ENCODE data around the gene BRCA1.

The BRCA1 gene

GRCh38 chr17:43042025-43042628 is 83.0 kb downstream of the BRCA1 start:
- Histone ChIP-seq H3K9me2 (replicated peaks; ENCODE audit: insufficient read depth, low read length) (no peaks in the 10 kb centered on the region), H3K27ac (ENCODE audit: low read length) (no peak overlapping the region), H2AFZ (ENCODE audit: low read length) (no peak overlapping the region), H3K9ac (ENCODE audit: low read length) (no peak overlapping the region), H3K4me1 (ENCODE audit: low read length) (peaks cover 12% of the 10 kb centered on the region), H3K4me3 (ENCODE audit: low read length) (no peak overlapping the region), H3K36me3 (replicated peaks; ENCODE audit: insufficient read depth, low read length) (no peaks in the 10 kb centered on the region), H3K9me3 (replicated peaks; ENCODE audit: insufficient read depth, low read length) (no peaks in the 10 kb centered on the region), H3K79me2 (ENCODE audit: low read length) (no peaks in the 10 kb centered on the region), H4K20me1 (ENCODE audit: insufficient read depth, low read length) (no peaks in the 10 kb centered on the region), H3K4me2 (ENCODE audit: low read depth, low read length) (no peak overlapping the region), H3K27me3 (replicated peaks; ENCODE audit: insufficient read depth, low read length) (no peaks in the 10 kb centered on the region), H3F3A (ENCODE audit: insufficient read depth, low read length) (peaks cover 4% of the 10 kb centered on the region; the same call in 1 of the 2 replicates)
- no peak for DNase-seq
- TF ChIP-seq EZH2 (optimal IDR thresholded peaks at IDR 0.05; ENCODE audit: low read depth, low read length) (no peak), EZH2phosphoT487 (IDR thresholded peaks at IDR 0.05; ENCODE audit: low read length) (no peak)

GRCh38 chr17:43040655-43041054 is 84.5 kb downstream of the BRCA1 start:
- Histone ChIP-seq H3K4me3 (ENCODE audit: low read length) (no peak overlapping the region), H3K79me2 (ENCODE audit: low read length) (no peaks in the 10 kb centered on the region), H2AFZ (ENCODE audit: low read length) (no peak overlapping the region), H3K4me2 (ENCODE audit: low read depth, low read length) (no peak overlapping the region), H3K27me3 (replicated peaks; ENCODE audit: insufficient read depth, low read length) (no peaks in the 10 kb centered on the region), H3K9me2 (replicated peaks; ENCODE audit: insufficient read depth, low read length) (no peaks in the 10 kb centered on the region), H3K4me1 (ENCODE audit: low read length) (peaks cover 12% of the 10 kb centered on the region), H4K20me1 (ENCODE audit: insufficient read depth, low read length) (no peaks in the 10 kb centered on the region), H3K36me3 (replicated peaks; ENCODE audit: insufficient read depth, low read length) (no peaks in the 10 kb centered on the region), H3F3A (ENCODE audit: insufficient read depth, low read length) (peaks cover 4% of the 10 kb centered on the region; the same call in 1 of the 2 replicates), H3K27ac (ENCODE audit: low read length) (no peak overlapping the region), H3K9ac (ENCODE audit: low read length) (no peak overlapping the region), H3K9me3 (replicated peaks; ENCODE audit: insufficient read depth, low read length) (no peaks in the 10 kb centered on the region)
- DNase-seq: no peak
- TF ChIP-seq EZH2 (optimal IDR thresholded peaks at IDR 0.05; ENCODE audit: low read depth, low read length): no peak
- TF ChIP-seq CTCF (IDR thresholded peaks at IDR 0.05; ENCODE audit: low read length): no peak
- no peak for TF ChIP-seq EZH2phosphoT487 (IDR thresholded peaks at IDR 0.05; ENCODE audit: low read length)

GRCh38 chr17:43039646-43040045 is 85.5 kb downstream of the BRCA1 start:
- Histone ChIP-seq H3K4me2 (ENCODE audit: low read depth, low read length) (no peak overlapping the region), H3K9me2 (replicated peaks; ENCODE audit: insufficient read depth, low read length) (no peaks in the 10 kb centered on the region), H3K27ac (ENCODE audit: low read length) (no peak overlapping the region), H4K20me1 (ENCODE audit: insufficient read depth, low read length) (no peaks in the 10 kb centered on the region), H3K79me2 (ENCODE audit: low read length) (no peaks in the 10 kb centered on the region), H2AFZ (ENCODE audit: low read length) (no peak overlapping the region), H3K27me3 (replicated peaks; ENCODE audit: insufficient read depth, low read length) (no peaks in the 10 kb centered on the region), H3K4me1 (ENCODE audit: low read length) (peaks cover 12% of the 10 kb centered on the region), H3K36me3 (replicated peaks; ENCODE audit: insufficient read depth, low read length) (no peaks in the 10 kb centered on the region), H3F3A (ENCODE audit: insufficient read depth, low read length) (peaks cover 4% of the 10 kb centered on the region; the same call in 1 of the 2 replicates), H3K4me3 (ENCODE audit: low read length) (no peak overlapping the region), H3K9ac (ENCODE audit: low read length) (no peak overlapping the region), H3K9me3 (replicated peaks; ENCODE audit: insufficient read depth, low read length) (no peaks in the 10 kb centered on the region)
- TF ChIP-seq EZH2phosphoT487 (IDR thresholded peaks at IDR 0.05; ENCODE audit: low read length) (no peak), CTCF (IDR thresholded peaks at IDR 0.05; ENCODE audit: low read length) (no peak), EZH2 (optimal IDR thresholded peaks at IDR 0.05; ENCODE audit: low read depth, low read length) (no peak)
- DNase-seq: no peak

DNA sequence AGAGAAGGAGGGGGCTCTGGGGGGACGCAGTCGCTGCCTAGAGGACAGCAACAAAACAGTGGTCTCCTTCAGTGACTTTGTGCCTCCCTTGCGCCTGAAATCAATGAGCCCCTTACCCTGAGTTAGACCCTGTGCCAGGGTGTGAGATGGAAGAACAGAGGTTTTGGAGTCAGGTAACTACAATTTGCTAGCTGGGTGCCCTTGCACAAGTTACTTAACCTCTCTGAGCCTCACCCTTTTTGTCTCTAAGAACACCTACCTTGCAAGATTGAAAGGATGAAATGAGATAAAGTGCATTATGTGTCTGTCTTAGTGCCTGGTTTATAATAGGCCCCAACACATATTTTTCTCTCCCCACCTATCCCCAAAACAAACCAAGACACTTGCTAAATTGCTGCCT is 90.3 kb downstream of the BRCA1 start:
- H2AFZ ChIP-seq (ENCODE audit: low read length): no peak overlapping the region
- no peaks in the 10 kb centered on the region for H3K9me3 ChIP-seq (replicated peaks; ENCODE audit: insufficient read depth, low read length)
- no peak overlapping the region for H3K4me3 ChIP-seq (ENCODE audit: low read length)
- no peak overlapping the region for H3K27ac ChIP-seq (ENCODE audit: low read length)
- H3K36me3 ChIP-seq (replicated peaks; ENCODE audit: insufficient read depth, low read length): no peaks in the 10 kb centered on the region
- DNase-seq: no peak
- H4K20me1 ChIP-seq (ENCODE audit: insufficient read depth, low read length): no peaks in the 10 kb centered on the region
- no peaks in the 10 kb centered on the region for H3K4me1 ChIP-seq (ENCODE audit: low read length)
- TF ChIP-seq CTCF (IDR thresholded peaks at IDR 0.05; ENCODE audit: low read length) (no peak), EZH2phosphoT487 (IDR thresholded peaks at IDR 0.05; ENCODE audit: low read length) (no peak), EZH2 (optimal IDR thresholded peaks at IDR 0.05; ENCODE audit: low read depth, low read length) (no peak)
- no peaks in the 10 kb centered on the region for H3K79me2 ChIP-seq (ENCODE audit: low read length)
- H3K27me3 ChIP-seq (replicated peaks; ENCODE audit: insufficient read depth, low read length): no peaks in the 10 kb centered on the region
- H3F3A ChIP-seq (ENCODE audit: insufficient read depth, low read length): no peaks in the 10 kb centered on the region
- no peak overlapping the region for H3K9ac ChIP-seq (ENCODE audit: low read length)
- no peak overlapping the region for H3K4me2 ChIP-seq (ENCODE audit: low read depth, low read length)
- H3K9me2 ChIP-seq (replicated peaks; ENCODE audit: insufficient read depth, low read length): no peaks in the 10 kb centered on the region
